ENCODE measurements around the gene SENP6. TPM values are rescaled to one million over a fixed set of nuclear protein-coding genes. Genes with fewer than 3 reads are reported as not detected.
A peak's percentile ranks its signal among the peaks of the same experiment; 100 is the strongest.
"Not testable (repeated sequence)": the region's sequence is repeated elsewhere in the genome, so short reads cannot be mapped to it uniquely, and the experiment has no call there.

The SENP6 gene
- total and polyA plus RNA-seq, 2 donors (not counting 1 experiment from before 2014, with no cell fraction given) = 30.8 to 161 TPM

DNA sequence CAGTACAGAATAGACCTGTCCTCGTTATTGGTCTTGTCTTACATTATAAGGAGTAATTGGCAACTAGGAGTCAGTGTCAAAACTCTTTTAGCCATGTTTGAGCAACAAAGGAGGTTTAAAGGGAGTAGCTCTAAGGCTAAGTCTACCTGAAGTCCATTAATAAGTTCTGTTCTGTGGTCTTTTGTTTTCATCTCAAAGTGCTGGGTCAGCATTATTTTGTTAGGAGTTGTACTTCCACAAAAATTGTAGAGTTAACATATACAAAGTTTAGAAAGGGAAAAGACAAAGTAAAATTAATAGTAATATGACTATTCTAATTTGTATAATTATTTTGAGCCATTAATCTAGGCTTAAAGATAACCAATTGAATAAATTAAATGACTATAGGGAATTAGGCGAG, 12.7 kb upstream of the SENP6 start:
- H3K4me1 Mint-ChIP-seq = no peaks in the 10 kb centered on the region
- Histone ChIP-seq H3K9ac (ENCODE audit: low read length) (no peak overlapping the region), H3K4me3 (ENCODE audit: control extremely low read depth in 1 of 5, extremely low read depth in 1 of 5, insufficient read depth in 1 of 5, low read depth in 2 of 5, low read length in 4 of 5) (no peak overlapping the region), H2AFZ (ENCODE audit: insufficient read depth, low read depth, low read length, poor library complexity, severe bottlenecking) (no peak overlapping the region), H3K36me3 (replicated peaks in 1 of 2; ENCODE audit: control extremely low read depth in 1 of 2, control insufficient read depth in 1 of 2, extremely low read depth in 1 of 2, insufficient read depth in 2 of 2, low read length in 1 of 2) (no peaks in the 10 kb centered on the region), H3K4me2 (replicated peaks; ENCODE audit: low read depth, low read length, poor library complexity, severe bottlenecking) (no peak overlapping the region), H4K20me1 (ENCODE audit: control insufficient read depth, insufficient read depth, low read length, poor library complexity, severe bottlenecking) (no peaks in the 10 kb centered on the region), H3K27me3 (replicated peaks in 1 of 4; ENCODE audit: control extremely low read depth in 1 of 4, control insufficient read depth in 3 of 4, insufficient read depth in 4 of 4, low read length in 3 of 4) (no peaks in the 10 kb centered on the region), H3K4me1 (ENCODE audit: control insufficient read depth in 2 of 2, insufficient read depth in 2 of 2, low read length in 2 of 2) (no peaks in the 10 kb centered on the region), H3K79me2 (ENCODE audit: control insufficient read depth, insufficient read depth, low read length) (no peaks in the 10 kb centered on the region), H3K27ac (ENCODE audit: low read length in 2 of 2) (no peak overlapping the region), H3K9me3 (ENCODE audit: control extremely low read depth in 1 of 3, control insufficient read depth in 2 of 3, insufficient read depth in 1 of 3, low read length in 2 of 3) (no peaks in the 10 kb centered on the region)
- ATAC-seq (ENCODE audit: low read depth) (no peak), DNase-seq (no peak)
- TF ChIP-seq, protein P1, sequence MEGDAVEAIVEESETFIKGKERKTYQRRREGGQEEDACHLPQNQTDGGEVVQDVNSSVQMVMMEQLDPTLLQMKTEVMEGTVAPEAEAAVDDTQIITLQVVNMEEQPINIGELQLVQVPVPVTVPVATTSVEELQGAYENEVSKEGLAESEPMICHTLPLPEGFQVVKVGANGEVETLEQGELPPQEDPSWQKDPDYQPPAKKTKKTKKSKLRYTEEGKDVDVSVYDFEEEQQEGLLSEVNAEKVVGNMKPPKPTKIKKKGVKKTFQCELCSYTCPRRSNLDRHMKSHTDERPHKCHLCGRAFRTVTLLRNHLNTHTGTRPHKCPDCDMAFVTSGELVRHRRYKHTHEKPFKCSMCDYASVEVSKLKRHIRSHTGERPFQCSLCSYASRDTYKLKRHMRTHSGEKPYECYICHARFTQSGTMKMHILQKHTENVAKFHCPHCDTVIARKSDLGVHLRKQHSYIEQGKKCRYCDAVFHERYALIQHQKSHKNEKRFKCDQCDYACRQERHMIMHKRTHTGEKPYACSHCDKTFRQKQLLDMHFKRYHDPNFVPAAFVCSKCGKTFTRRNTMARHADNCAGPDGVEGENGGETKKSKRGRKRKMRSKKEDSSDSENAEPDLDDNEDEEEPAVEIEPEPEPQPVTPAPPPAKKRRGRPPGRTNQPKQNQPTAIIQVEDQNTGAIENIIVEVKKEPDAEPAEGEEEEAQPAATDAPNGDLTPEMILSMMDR (IDR thresholded peaks at IDR 0.05) = no peak
- no peak for TF ChIP-seq EZH2 (IDR thresholded peaks at IDR 0.05; ENCODE audit: borderline replicate concordance, insufficient read depth, low read depth, low read length, poor library complexity, severe bottlenecking)
- no peak overlapping the region for H3K4me3 Mint-ChIP-seq
- intact Hi-C loops (cut with micrococcal nuclease) = no loop called here
- H3K27me3 Mint-ChIP-seq = peaks cover 6% of the 10 kb centered on the region
- WGBS (ENCODE audit: insufficient coverage) = no CpG with 5 or more reads among the region's 2 CpGs
- CTCF ChIA-PET = no interaction called here
- no peaks in the 10 kb centered on the region for H3K9me3 Mint-ChIP-seq (ENCODE audit: insufficient read depth)
- no peak overlapping the region for H3K27ac Mint-ChIP-seq
- POLR2A ChIA-PET = no interaction called here

- POLR2A ChIA-PET = no interaction called here
Measured at GRCh38 chr6:75590370-75590769, 11.3 kb upstream of the SENP6 start.

GRCh38 chr6:75596380-75596779, 5.3 kb upstream of the SENP6 start:
- DNase-seq; H3K4me3 ChIP-seq (ENCODE audit: control extremely low read depth in 1 of 5, extremely low read depth in 1 of 5, insufficient read depth in 1 of 5, low read depth in 2 of 5, low read length in 4 of 5); H3K9ac ChIP-seq (ENCODE audit: low read length); H3K27ac Mint-ChIP-seq; intact Hi-C loops (cut with micrococcal nuclease); H4K20me1 ChIP-seq (ENCODE audit: control insufficient read depth, insufficient read depth, low read length, poor library complexity, severe bottlenecking); H3K4me3 Mint-ChIP-seq; H3K27me3 ChIP-seq (replicated peaks in 1 of 4; ENCODE audit: control extremely low read depth in 1 of 4, control insufficient read depth in 3 of 4, insufficient read depth in 4 of 4, low read length in 3 of 4); H3K9me3 ChIP-seq (ENCODE audit: control extremely low read depth in 1 of 3, control insufficient read depth in 2 of 3, insufficient read depth in 1 of 3, low read length in 2 of 3); H3K27ac ChIP-seq (ENCODE audit: low read length in 2 of 2); H3K9me3 Mint-ChIP-seq (ENCODE audit: insufficient read depth); H3K27me3 Mint-ChIP-seq; ATAC-seq (ENCODE audit: low read depth); H3K4me2 ChIP-seq (replicated peaks; ENCODE audit: low read depth, low read length, poor library complexity, severe bottlenecking); H3K36me3 ChIP-seq (replicated peaks in 1 of 2; ENCODE audit: control extremely low read depth in 1 of 2, control insufficient read depth in 1 of 2, extremely low read depth in 1 of 2, insufficient read depth in 2 of 2, low read length in 1 of 2); POLR2A ChIA-PET: not testable (repeated sequence)
- CTCF ChIA-PET = interaction anchor here (1.1 to 1.9 kb wide), 2 partner anchors 13 to 50 kb away, joined by 3 to 5 read pairs; no protein-coding TSS in a partner anchor
- H3K4me1 Mint-ChIP-seq = peaks cover 27% of the 10 kb centered on the region
- H3K79me2 ChIP-seq (ENCODE audit: control insufficient read depth, insufficient read depth, low read length) = peaks cover 51% of the 10 kb centered on the region
- H2AFZ ChIP-seq (ENCODE audit: insufficient read depth, low read depth, low read length, poor library complexity, severe bottlenecking) = peak overlapping the region; percentile 5
- WGBS (ENCODE audit: insufficient coverage) = no CpG with 5 or more reads among the region's 2 CpGs
- peaks cover 21 to 23% of the 10 kb centered on the region in 2 donors for H3K4me1 ChIP-seq (ENCODE audit: control insufficient read depth in 2 of 2, insufficient read depth in 2 of 2, low read length in 2 of 2)

More at GRCh38 chr6:75590370-75590769, 11.3 kb upstream of the SENP6 start:
- intact Hi-C loops (cut with micrococcal nuclease) = no loop called here
- H2AFZ ChIP-seq (ENCODE audit: insufficient read depth, low read depth, low read length, poor library complexity, severe bottlenecking) = no peak overlapping the region
- TF ChIP-seq, protein P1 (IDR thresholded peaks at IDR 0.05) = no peak
- no peak for TF ChIP-seq EZH2 (IDR thresholded peaks at IDR 0.05; ENCODE audit: borderline replicate concordance, insufficient read depth, low read depth, low read length, poor library complexity, severe bottlenecking)
- H3K79me2 ChIP-seq (ENCODE audit: control insufficient read depth, insufficient read depth, low read length) = no peaks in the 10 kb centered on the region
- H3K9me3 Mint-ChIP-seq (ENCODE audit: insufficient read depth) = no peaks in the 10 kb centered on the region
- H3K27me3 ChIP-seq (replicated peaks in 1 of 4; ENCODE audit: control extremely low read depth in 1 of 4, control insufficient read depth in 3 of 4, insufficient read depth in 4 of 4, low read length in 3 of 4) = no peaks in the 10 kb centered on the region
- H3K4me2 ChIP-seq (replicated peaks; ENCODE audit: low read depth, low read length, poor library complexity, severe bottlenecking) = no peak overlapping the region
- H3K4me3 Mint-ChIP-seq = no peak overlapping the region
- DNase-seq (no peak), ATAC-seq (ENCODE audit: low read depth) (no peak)
- H3K4me3 ChIP-seq (ENCODE audit: control extremely low read depth in 1 of 5, extremely low read depth in 1 of 5, insufficient read depth in 1 of 5, low read depth in 2 of 5, low read length in 4 of 5) = no peak overlapping the region
- H3K4me1 Mint-ChIP-seq = no peaks in the 10 kb centered on the region
- H3K9ac ChIP-seq (ENCODE audit: low read length) = no peak overlapping the region
- H3K27me3 Mint-ChIP-seq = no peaks in the 10 kb centered on the region
- CTCF ChIA-PET = no interaction called here
- H3K36me3 ChIP-seq (replicated peaks in 1 of 2; ENCODE audit: control extremely low read depth in 1 of 2, control insufficient read depth in 1 of 2, extremely low read depth in 1 of 2, insufficient read depth in 2 of 2, low read length in 1 of 2) = no peaks in the 10 kb centered on the region
- no peaks in the 10 kb centered on the region for H3K4me1 ChIP-seq (ENCODE audit: control insufficient read depth in 2 of 2, insufficient read depth in 2 of 2, low read length in 2 of 2)
- 100% methylated on average over 1 of the region's 2 CpGs for WGBS (ENCODE audit: insufficient coverage)
- H3K27ac ChIP-seq (ENCODE audit: low read length in 2 of 2) = no peak overlapping the region
- no peak overlapping the region for H3K27ac Mint-ChIP-seq
- no peaks in the 10 kb centered on the region for H3K9me3 ChIP-seq (ENCODE audit: control extremely low read depth in 1 of 3, control insufficient read depth in 2 of 3, insufficient read depth in 1 of 3, low read length in 2 of 3)
- no peaks in the 10 kb centered on the region for H4K20me1 ChIP-seq (ENCODE audit: control insufficient read depth, insufficient read depth, low read length, poor library complexity, severe bottlenecking)

Measured in B cell (primary cell).